ENCODE measurements around the gene ID3.
A peak's percentile ranks its signal among the peaks of the same experiment; 100 is the strongest.

The ID3 gene

DNA sequence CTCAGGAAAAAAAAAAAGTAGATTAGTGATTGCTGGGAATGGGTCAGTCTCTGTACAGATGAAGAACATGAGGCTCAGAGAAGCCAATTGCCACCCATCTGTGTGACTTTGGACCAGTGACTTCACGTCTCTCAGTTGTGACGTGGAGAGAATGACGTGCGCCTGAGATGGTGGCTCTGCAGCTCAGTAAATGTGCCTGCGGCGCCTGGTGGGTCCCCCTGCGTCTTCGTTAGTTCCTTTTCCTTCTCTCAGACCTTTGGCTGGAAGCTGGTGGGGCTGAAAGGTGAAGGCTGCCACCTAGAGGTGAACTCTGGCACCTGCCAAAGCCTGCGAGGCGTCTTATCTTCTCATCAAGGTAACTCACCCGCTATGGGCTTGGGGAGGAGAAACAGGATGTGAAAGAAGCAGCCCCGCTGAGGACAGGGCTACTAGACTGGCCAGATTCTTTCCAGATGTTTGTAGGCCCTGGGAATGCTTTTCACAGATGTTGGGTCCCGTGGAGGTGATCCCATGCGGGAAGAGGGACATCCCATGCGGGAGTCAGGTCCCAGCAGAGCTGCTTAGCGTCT, 19.5 kb downstream of the ID3 start:
- in situ Hi-C loops (cut with MboI; ENCODE audit: low sequenced_read_pairs, unreplicated experiment): loop anchor here (5.0 kb wide), 1 partner anchor 42 kb away; no protein-coding TSS in a partner anchor
- TF ChIP-seq CTCF (IDR thresholded peaks at IDR 0.05; ENCODE audit: borderline replicate concordance, control extremely low read depth, extremely low read depth, insufficient read depth, missing control alignments): peak; percentile 87
- peak; percentile 93 for DNase-seq (ENCODE audit: low spot score)

DNA sequence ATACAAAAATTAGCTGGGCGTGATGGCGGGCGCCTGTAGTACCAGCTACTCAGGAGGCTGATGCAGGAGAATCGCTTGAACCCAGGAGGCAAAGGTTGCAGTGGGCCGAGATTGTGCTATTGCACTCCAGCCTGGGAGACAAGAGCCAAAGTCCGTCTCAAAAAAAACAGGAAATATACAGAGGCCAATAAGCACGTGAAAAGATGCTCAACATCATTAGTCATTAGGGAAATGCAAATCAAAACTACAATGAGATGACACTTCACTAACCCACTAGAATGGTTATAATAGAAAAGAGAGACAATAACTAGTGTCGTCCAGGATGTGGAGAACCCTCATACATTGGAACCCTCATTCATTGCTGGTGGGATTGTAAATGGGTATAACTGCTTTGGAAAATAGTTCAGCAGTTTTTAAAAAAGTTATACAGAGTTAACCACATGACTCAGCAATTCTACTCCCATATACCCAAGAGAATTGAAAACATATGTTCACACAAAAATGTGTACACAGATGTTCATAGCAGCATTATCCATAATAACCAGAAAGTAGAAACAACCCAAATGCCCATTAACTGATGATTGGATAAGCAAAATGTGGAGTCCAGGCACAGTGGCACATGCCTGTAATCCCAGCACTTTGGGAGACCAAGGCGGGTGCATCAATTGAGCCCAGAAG, 21.9 kb downstream of the ID3 start:
- DNase-seq (ENCODE audit: low spot score): no peak
- no peak for TF ChIP-seq CTCF (IDR thresholded peaks at IDR 0.05; ENCODE audit: borderline replicate concordance, control extremely low read depth, extremely low read depth, insufficient read depth, missing control alignments)
- in situ Hi-C loops (cut with MboI; ENCODE audit: low sequenced_read_pairs, unreplicated experiment): loop anchor here (5.0 kb wide), 1 partner anchor 40 kb away; no protein-coding TSS in a partner anchor

GRCh38 chr1:23533246-23534023, 25.9 kb downstream of the ID3 start:
- in situ Hi-C loops (cut with MboI; ENCODE audit: low sequenced_read_pairs, unreplicated experiment): no loop called here
- no peak for DNase-seq (ENCODE audit: low spot score)

DNA sequence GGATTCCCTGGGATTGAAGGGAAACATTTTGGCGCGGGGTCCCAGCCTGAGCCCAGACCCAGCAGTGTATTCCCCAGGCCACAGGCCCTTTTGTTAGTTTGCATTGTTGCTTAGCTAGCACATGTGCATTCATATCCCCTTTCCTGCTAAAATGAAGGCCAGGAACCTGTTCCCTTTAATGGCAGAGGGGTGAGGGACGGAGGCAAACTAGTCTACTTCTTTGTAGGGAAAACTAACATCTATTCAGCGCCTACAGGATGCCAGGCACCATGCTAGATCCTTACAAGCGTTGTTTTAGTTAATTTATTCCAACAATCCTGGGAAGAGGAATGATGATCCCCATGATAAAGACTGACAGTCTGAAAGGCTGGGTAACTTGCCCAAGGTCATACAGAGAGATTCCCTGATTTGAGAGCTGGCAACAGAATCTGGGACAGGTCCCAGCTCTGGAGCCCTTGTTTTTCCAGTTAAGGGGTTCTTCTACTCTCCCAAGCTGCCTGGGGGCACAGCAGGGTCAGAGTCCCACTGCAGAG, 27.7 kb downstream of the ID3 start:
- no peak for DNase-seq (ENCODE audit: low spot score)
- TF ChIP-seq CTCF (IDR thresholded peaks at IDR 0.05; ENCODE audit: borderline replicate concordance, control extremely low read depth, extremely low read depth, insufficient read depth, missing control alignments): no peak
- in situ Hi-C loops (cut with MboI; ENCODE audit: low sequenced_read_pairs, unreplicated experiment): no loop called here

More at GRCh38 chr1:23533246-23534023, 25.9 kb downstream of the ID3 start:
- TF ChIP-seq CTCF (IDR thresholded peaks at IDR 0.05; ENCODE audit: borderline replicate concordance, control extremely low read depth, extremely low read depth, insufficient read depth, missing control alignments): no peak

DNA sequence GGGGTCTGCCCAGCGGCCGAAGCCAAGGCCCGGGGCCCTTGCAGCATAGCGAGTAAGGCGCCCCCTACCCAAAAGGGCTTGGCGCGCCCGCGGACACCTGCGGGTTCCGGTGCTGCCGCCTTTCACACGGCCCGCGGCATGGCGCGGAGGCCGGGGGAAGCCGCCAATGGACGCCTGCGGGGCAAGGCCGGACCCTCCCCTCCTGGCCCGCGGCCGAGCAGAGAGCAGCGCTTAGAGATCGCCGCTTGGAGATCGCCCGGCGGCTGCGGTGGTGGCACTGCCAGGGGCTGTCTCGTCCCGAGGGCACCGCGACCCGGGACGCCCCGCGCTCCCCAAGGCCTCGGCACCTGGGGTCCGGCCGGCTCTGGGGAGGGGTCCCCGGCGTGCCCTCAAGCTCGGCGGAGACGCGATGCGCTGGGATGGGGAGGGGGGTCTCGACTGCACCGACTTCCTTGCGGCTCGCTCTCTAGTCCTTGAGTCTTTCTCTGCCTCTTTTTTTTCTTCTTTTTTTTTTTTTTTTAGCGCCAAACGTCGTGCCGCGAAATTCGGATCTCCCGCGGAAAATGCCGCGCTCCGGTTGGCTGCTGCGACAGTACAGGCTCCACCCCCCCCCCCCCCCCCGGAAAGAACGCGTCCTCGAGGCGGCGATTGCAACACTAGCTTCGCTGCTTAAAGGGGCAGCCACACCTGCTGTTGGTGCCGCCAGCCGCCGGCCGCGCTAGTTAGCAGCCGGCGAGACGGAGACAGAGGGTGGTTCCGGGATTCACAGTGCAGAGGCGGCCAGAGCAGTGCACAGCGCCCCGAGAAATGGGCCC, 28.3 kb downstream of the ID3 start, which contains the start of gene E2F2:
Gene E2F2 (minus strand): TSS at position 487 of the 815 bp plus-strand sequence. CDS start 440 bp downstream, at position 47.
- in situ Hi-C loops (cut with MboI; ENCODE audit: low sequenced_read_pairs, unreplicated experiment): no loop called here
- peak; percentile 97 for DNase-seq (ENCODE audit: low spot score)
- peak; percentile 25 for TF ChIP-seq CTCF (IDR thresholded peaks at IDR 0.05; ENCODE audit: borderline replicate concordance, control extremely low read depth, extremely low read depth, insufficient read depth, missing control alignments)
